Thoracic aorta endothelial cell (primary cell): Measurements from ENCODE around the gene TCAF2. TPM values are rescaled to one million over a fixed set of nuclear protein-coding genes. Genes with fewer than 3 reads are reported as not detected.

Source experiments
- small RNA-seq: library from RNA; depleted of rRNA; stranded (forward); fragments of <200 nt; gene quantifications from one replicate; pipeline ENCODE3, GENCODE V24; 2012
- total RNA-seq: library from RNA; depleted of rRNA; stranded (reverse); fragments of >200 nt; gene quantifications from 2 replicates; pipeline ENCODE4 v1.2.3, GENCODE V29; 2012

The TCAF2 gene
- 14.5 and 31.0 TPM in 2 replicates for total RNA-seq

DNA sequence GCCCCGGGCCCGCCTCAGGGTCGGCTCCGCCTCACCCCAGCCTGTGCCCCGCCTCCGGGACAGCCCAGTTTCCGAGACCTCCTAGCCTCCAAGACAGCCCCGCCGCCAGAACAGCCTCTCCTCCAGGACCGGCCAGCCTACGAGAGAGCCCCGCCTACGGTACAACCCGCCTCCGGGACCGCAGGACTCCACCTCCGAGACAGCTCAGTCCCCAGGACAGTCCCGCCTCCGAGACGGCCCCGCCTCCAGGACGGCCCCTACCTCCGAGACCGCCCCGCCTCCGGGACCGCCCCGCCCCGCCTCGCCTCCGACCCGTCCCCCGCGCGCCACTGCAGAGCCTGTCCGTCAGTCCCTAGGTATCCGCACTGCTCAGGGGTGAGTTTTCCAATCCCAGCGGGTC lies at the start of gene TCAF2:
TSS of gene TCAF2 (plus strand) at position 329 of the 400 bp plus-strand sequence.

GRCh38 chr7:143571501-143571900 lies 49.3 kb upstream of the TCAF2 start, which contains the start of gene CTAGE15:
TSS of gene CTAGE15 (plus strand) at chr7:143571801. CDS start at chr7:143571818, 17 bp downstream.

Small RNA genes lying within 50 kb of the gene (small RNA-seq; reads per million reads assigned to genes)
- gene AC073264.2 (not detected), gene RNU6-162P (not detected)

Other genes starting within 250 kb of the TCAF2 start
- 78.3 and 95.2 TPM in 2 replicates for gene ZYX, start 239.6 kb upstream of the TCAF2 start, total RNA-seq
- under 0.01 TPM in 1 of 2 replicates, not detected in the other for gene EPHA1, start 212.1 kb upstream of the TCAF2 start, total RNA-seq
- gene TAS2R60, start 177.5 kb upstream of the TCAF2 start, total RNA-seq, result not detected in 2 replicates
- not detected in 2 replicates for gene TAS2R41, start 143.1 kb upstream of the TCAF2 start, total RNA-seq
- gene CTAGE15, start 49.2 kb upstream of the TCAF2 start, total RNA-seq, result not detected in 2 replicates
- gene CTAGE6, start 136.7 kb downstream of the TCAF2 start, total RNA-seq, result 1.2 and 2.2 TPM in 2 replicates